22Rv1 (cell line): Measurements from ENCODE around the gene CENPP.

Experiments used
- ZFX ChIP-seq: fragments of 450-650 bp; IDR thresholded peaks from 2 replicates; pipeline ENCODE4 v1.6.1; 2017; ENCODE audit warnings: antibody characterized with exemption, borderline replicate concordance
- TF ChIP-seq, protein P1 (sequence below): fragments of 450-650 bp; IDR thresholded peaks from 2 replicates; pipeline ENCODE4 v1.5.1; 2017; ENCODE audit warnings: mild to moderate bottlenecking

DNA sequence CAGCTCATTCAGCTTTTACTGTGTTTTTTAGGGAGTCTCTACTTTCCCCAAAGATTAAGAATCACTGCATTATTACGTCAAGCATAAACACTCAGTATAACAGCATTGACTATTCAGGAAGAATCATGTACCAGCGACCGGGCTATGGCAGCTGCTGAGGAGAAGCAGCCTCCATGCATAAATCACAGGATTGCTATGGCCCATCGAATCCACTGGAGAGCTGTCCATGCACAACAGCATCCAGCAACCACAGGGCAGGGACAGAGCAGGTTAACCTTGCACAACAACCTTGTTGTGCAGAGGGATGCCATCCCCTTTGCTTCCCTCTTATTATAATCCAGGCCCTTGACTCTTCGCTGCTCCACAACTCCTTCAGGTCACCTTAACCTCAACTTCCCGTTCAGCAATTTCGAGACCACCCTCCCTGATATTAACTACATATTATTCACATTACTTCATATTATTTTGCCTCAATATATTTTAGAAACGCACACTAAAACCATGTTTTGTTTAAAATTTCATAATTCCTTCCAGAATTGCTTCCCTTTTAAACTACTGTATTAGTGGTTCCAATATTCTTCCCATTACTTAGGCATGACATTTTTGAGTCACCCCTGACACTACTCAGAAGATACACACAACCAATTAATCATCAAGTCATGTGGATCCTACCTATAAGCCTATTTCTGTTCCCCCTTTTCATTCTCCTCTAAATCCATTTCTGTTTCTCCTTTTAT, 33.2 kb upstream of the CENPP start:
- TF ChIP-seq, protein P1, sequence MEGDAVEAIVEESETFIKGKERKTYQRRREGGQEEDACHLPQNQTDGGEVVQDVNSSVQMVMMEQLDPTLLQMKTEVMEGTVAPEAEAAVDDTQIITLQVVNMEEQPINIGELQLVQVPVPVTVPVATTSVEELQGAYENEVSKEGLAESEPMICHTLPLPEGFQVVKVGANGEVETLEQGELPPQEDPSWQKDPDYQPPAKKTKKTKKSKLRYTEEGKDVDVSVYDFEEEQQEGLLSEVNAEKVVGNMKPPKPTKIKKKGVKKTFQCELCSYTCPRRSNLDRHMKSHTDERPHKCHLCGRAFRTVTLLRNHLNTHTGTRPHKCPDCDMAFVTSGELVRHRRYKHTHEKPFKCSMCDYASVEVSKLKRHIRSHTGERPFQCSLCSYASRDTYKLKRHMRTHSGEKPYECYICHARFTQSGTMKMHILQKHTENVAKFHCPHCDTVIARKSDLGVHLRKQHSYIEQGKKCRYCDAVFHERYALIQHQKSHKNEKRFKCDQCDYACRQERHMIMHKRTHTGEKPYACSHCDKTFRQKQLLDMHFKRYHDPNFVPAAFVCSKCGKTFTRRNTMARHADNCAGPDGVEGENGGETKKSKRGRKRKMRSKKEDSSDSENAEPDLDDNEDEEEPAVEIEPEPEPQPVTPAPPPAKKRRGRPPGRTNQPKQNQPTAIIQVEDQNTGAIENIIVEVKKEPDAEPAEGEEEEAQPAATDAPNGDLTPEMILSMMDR = no peak
- TF ChIP-seq ZFX = no peak
